HG03196 (cell line): ENCODE results near the gene SPTLC1.

Source experiments
- ATAC-seq: cut with Tn5 transposase; IDR thresholded peaks from one replicate; pipeline ENCODE4 v1.9.1; 2021; ENCODE audit not compliant: unreplicated experiment

The SPTLC1 gene

GRCh38 chr9:92098638-92099037, 16.6 kb downstream of the SPTLC1 start:
- peak; percentile 61 for ATAC-seq

GRCh38 chr9:92097997-92098482, 17.2 kb downstream of the SPTLC1 start:
- no peak for ATAC-seq

DNA sequence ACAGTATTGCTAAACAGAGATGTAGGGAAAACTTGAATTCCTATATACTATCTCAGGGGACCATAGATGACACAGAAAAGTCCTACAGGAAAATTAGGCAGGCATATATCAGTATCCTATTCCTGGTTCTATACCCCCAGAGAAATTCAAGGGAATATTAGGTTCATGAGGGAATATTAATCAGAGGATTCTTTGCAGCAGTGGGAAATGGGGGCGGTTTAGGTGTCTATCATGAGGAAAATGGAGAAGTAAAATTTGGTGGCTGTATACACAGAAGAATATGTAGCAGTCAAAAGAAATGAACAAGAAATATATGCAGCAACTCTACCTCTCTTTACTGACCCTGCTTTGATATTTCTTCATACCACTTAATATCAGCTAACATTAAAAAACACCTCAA, 20.0 kb downstream of the SPTLC1 start:
- no peak for ATAC-seq

- no peak for ATAC-seq
Measured at GRCh38 chr9:92094655-92095054, 20.6 kb downstream of the SPTLC1 start.

- ATAC-seq, result no peak
Measured at GRCh38 chr9:92077888-92078287, 37.3 kb downstream of the SPTLC1 start.

DNA sequence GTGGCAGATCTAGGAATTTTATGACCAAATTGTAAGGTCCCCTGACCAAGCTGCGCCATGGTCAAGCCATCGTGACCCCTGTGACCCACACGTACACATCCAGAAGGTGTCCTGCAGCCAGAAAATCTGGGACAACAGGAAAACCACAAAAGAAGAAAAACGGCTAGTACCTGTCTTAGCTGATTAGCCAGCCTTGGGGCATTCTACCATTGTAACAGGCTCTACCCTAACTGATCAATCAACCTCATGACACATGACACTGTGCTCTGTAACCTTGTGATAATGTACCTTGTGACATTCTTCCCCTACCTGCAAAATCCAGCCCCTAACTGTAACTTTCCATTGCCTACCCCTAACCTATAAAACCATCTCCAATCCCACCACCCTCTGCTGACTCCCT, 43.6 kb downstream of the SPTLC1 start:
- no peak for ATAC-seq

GRCh38 chr9:92066168-92066567, 49.0 kb downstream of the SPTLC1 start:
- ATAC-seq, result no peak

- no peak for ATAC-seq
Measured at GRCh38 chr9:92064711-92065110, 50.5 kb downstream of the SPTLC1 start.

GRCh38 chr9:92061184-92061583, 54.0 kb downstream of the SPTLC1 start:
- no peak for ATAC-seq

GRCh38 chr9:92059661-92060060, 55.6 kb downstream of the SPTLC1 start:
- no peak for ATAC-seq

- ATAC-seq, result no peak
Measured at GRCh38 chr9:92058723-92059444, 56.3 kb downstream of the SPTLC1 start.

- ATAC-seq, result no peak
Measured at GRCh38 chr9:92058026-92058425, 57.2 kb downstream of the SPTLC1 start.

DNA sequence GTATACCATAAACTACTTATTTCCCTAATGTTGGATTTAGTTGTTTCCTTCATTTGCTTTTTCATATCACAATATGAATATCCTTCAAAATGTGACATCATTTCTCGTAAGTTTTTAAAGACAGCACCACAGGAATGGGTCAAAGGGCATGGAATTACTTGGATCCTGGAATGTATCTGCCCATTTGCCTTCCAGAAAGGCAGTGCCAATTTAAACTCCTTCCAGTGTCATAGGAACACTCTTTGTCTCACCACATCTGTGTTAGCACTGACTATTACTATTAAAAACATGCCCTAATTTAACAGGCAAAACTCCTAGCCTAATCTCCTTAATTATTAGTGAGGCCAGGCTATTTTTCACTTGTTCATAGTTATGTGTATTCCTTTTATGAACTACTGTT, 58.0 kb downstream of the SPTLC1 start:
- ATAC-seq, result no peak

- ATAC-seq, result no peak
Measured at GRCh38 chr9:92055624-92056023, 59.6 kb downstream of the SPTLC1 start.

GRCh38 chr9:92048924-92049625, 66.1 kb downstream of the SPTLC1 start:
- no peak for ATAC-seq

DNA sequence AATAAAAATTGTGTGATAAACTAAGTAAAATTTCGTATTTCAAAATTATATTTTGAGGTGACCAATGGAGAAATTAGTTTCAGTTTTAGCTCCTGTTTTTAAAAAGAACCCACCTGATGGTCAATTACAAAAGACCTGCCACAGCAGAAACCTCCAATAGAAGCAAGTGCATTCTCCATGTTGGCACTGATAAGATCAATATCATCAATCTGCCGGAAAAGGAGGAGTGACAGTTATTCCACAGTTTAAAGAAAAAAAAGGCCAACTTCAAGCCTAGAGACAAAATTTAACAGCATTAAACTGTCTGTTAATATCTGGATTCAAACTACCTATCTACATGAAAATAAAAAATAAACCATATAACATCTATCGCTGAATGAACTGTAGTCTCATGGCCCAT, 67.7 kb downstream of the SPTLC1 start:
- ATAC-seq, result no peak

DNA sequence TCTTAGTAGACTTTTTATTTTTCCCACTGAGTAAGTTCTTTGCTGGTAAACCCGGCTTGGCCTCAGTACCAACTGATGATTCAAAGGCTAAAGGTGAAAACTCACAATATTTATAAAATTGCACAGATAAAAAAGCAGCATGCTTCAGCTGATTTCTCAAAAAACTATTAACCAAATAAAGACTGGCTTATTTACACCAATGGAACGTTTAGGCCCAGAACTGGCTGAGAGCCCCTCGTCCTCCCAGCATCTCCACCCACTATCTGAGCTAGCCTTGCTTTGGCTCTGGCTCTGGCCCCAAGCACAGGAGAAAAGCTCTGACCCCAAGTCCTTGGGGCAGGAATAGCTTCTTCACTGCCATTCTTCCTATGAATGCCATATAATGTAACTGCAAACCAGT, 68.5 kb downstream of the SPTLC1 start:
- ATAC-seq, result no peak

- no peak for ATAC-seq
Measured at GRCh38 chr9:92044936-92045335, 70.3 kb downstream of the SPTLC1 start.

GRCh38 chr9:92043002-92043401, 72.2 kb downstream of the SPTLC1 start:
- no peak for ATAC-seq

- no peak for ATAC-seq
Measured at GRCh38 chr9:92042260-92042659, 73.0 kb downstream of the SPTLC1 start.

- ATAC-seq, result no peak
Measured at GRCh38 chr9:92036756-92037155, 78.5 kb downstream of the SPTLC1 start.

DNA sequence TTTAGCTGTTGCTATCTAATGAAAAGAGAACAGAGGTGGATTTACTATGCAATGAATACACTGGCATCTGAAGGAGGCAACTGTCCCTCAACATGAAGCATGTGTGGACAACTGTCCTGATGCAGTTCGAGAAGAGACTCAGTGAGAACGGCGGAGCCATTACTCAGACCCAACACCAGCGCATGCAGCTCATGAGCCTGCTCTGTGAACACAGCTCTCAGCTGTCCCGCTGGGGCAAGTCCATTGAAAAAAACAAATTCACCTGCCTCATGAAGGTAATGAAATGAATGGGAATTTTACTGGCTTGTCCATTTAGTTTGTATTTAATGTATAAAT, 78.8 kb downstream of the SPTLC1 start:
- ATAC-seq, result no peak
